Cardiac muscle cell (in vitro differentiated cells and primary cell): ENCODE data around the gene PPA2. TPM values are rescaled to one million over a fixed set of nuclear protein-coding genes. Genes with fewer than 3 reads are reported as not detected.

ENCODE experiments used
- DNase-seq, 2 donors: peaks; one replicate each; pipeline versions ENCODE4 v3.0.0 to v3.0.0-alpha.2; 2010 to 2017; ENCODE audit warnings: low read depth in 1 of 2, low spot score in 1 of 2
- H3K27ac ChIP-seq: fragments of 200-600 bp; sonication (generic); 2 replicates; pipeline ENCODE4 v1.5.1; 2016
- H3K27me3 ChIP-seq: fragments of 200-600 bp; sonication (generic); 2 replicates; pipeline ENCODE4 v1.6.0; 2016; ENCODE audit warnings: control low read depth
- H3K36me3 ChIP-seq: fragments of 200-600 bp; sonication (generic); 2 replicates; pipeline ENCODE4 v1.5.1; 2016; ENCODE audit warnings: control low read depth
- H3K4me1 ChIP-seq: fragments of 200-600 bp; sonication (generic); 2 replicates; pipeline ENCODE4 v1.8.1; 2017; ENCODE audit warnings: low read depth, mild to moderate bottlenecking, mixed run types
- H3K4me3 ChIP-seq: fragments of 200-600 bp; sonication (generic); 2 replicates; pipeline ENCODE4 v1.5.1; 2016; ENCODE audit warnings: mild to moderate bottlenecking
- H3K9me3 ChIP-seq: fragments of 200-600 bp; sonication (generic); 2 replicates; pipeline ENCODE4 v1.5.1; 2017; ENCODE audit warnings: low read depth, mild to moderate bottlenecking, control low read depth
- CTCF ChIP-seq: IDR thresholded peaks from 2 replicates; pipeline ENCODE4 v1.5.1; 2012; ENCODE audit warnings: low read depth, mild to moderate bottlenecking, low read length
- polyA plus RNA-seq: library from polyadenylated mRNA; unstranded; fragments of >200 nt; fragmentation: Nextera tagmentation; extraction: Ambion mirVana; gene quantifications from 2 replicates; pipeline ENCODE4 v1.2.1, GENCODE V29; 2016
- total RNA-seq: library from RNA; depleted of rRNA; stranded (reverse); fragments of >200 nt; gene quantifications from 2 replicates; pipeline ENCODE4 v1.2.3, GENCODE V29; 2016

Gene PPA2
- total and polyA plus RNA-seq, 2 experiments from 2014 or later = 97.6 to 130 TPM

GRCh38 chr4:105440890-105441289 lies 33.0 kb downstream of the PPA2 start:
- no peak for TF ChIP-seq CTCF
- H3K36me3 ChIP-seq = peaks cover 13% of the 10 kb centered on the region
- no peaks in the 10 kb centered on the region for H3K27me3 ChIP-seq
- no peaks in the 10 kb centered on the region for H3K4me1 ChIP-seq
- no peak overlapping the region for H3K4me3 ChIP-seq
- no peaks in the 10 kb centered on the region for H3K9me3 ChIP-seq
- DNase-seq = no peak
- no peak overlapping the region for H3K27ac ChIP-seq

GRCh38 chr4:105437637-105438036 lies 36.2 kb downstream of the PPA2 start:
- no peak for TF ChIP-seq CTCF

DNA sequence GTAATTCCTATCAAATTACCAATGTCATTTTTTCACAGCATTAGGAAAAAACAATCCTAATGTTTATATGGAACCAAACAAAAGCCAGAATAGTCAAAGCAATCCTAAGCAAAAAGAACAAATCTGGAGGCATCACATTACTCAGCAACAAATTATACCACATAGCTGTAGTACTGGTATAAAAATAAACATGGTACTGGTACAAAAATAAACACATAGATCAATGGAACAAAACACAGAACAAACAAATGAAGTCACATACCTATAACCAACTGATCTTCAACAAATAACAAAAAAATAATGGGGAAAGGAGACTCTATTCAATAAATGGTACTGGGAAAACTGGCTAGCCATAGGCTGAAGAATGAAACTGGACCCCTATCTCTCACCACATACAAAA lies 37.4 kb downstream of the PPA2 start:
- no peak for TF ChIP-seq CTCF
- Histone ChIP-seq H3K27ac (no peak overlapping the region), H3K4me1 (no peaks in the 10 kb centered on the region), H3K27me3 (no peaks in the 10 kb centered on the region), H3K36me3 (peaks cover 19% of the 10 kb centered on the region), H3K4me3 (no peak overlapping the region), H3K9me3 (no peaks in the 10 kb centered on the region)
- DNase-seq = no peak

More at GRCh38 chr4:105437637-105438036, 36.2 kb downstream of the PPA2 start:
- Histone ChIP-seq H3K27me3 (no peaks in the 10 kb centered on the region), H3K36me3 (peaks cover 13% of the 10 kb centered on the region), H3K4me3 (no peak overlapping the region), H3K9me3 (no peaks in the 10 kb centered on the region), H3K27ac (no peak overlapping the region), H3K4me1 (no peaks in the 10 kb centered on the region)
- DNase-seq = no peak

- no peak overlapping the region for H3K4me3 ChIP-seq
- no peaks in the 10 kb centered on the region for H3K27me3 ChIP-seq
- H3K27ac ChIP-seq = no peak overlapping the region
- H3K4me1 ChIP-seq = no peaks in the 10 kb centered on the region
- DNase-seq = no peak
- TF ChIP-seq CTCF = no peak
- peaks cover 22% of the 10 kb centered on the region for H3K36me3 ChIP-seq
- H3K9me3 ChIP-seq = no peaks in the 10 kb centered on the region
Measured at GRCh38 chr4:105434940-105435339, 38.9 kb downstream of the PPA2 start.

GRCh38 chr4:105433421-105433820 lies 40.4 kb downstream of the PPA2 start:
- H3K27me3 ChIP-seq = no peaks in the 10 kb centered on the region
- H3K27ac ChIP-seq = no peak overlapping the region
- no peaks in the 10 kb centered on the region for H3K4me1 ChIP-seq
- H3K36me3 ChIP-seq = peaks cover 22% of the 10 kb centered on the region
- H3K9me3 ChIP-seq = no peaks in the 10 kb centered on the region
- TF ChIP-seq CTCF = no peak
- DNase-seq = no peak
- H3K4me3 ChIP-seq = no peak overlapping the region

GRCh38 chr4:105432438-105432837 lies 41.4 kb downstream of the PPA2 start:
- Histone ChIP-seq H3K36me3 (peaks cover 17% of the 10 kb centered on the region), H3K4me3 (no peak overlapping the region), H3K9me3 (no peaks in the 10 kb centered on the region), H3K27me3 (no peaks in the 10 kb centered on the region), H3K4me1 (no peaks in the 10 kb centered on the region), H3K27ac (no peak overlapping the region)
- no peak for TF ChIP-seq CTCF
- DNase-seq = no peak
